Left kidney (tissue), 2 donors: ENCODE results near the gene CDH12. TPM values are rescaled to one million over a fixed set of nuclear protein-coding genes. Genes with fewer than 3 reads are reported as not detected.
A peak's percentile ranks its signal among the peaks of the same experiment; 100 is the strongest.

Experiments
- DNase-seq: peaks from one replicate; pipeline ENCODE4 v3.0.0-alpha.2; 2013
- polyA plus RNA-seq: library from polyadenylated mRNA; unstranded; fragments of 120-200 nt; gene quantifications from one replicate; pipeline ENCODE4 v1.2.1, GENCODE V29; 2013; ENCODE audit not compliant: insufficient read length

Gene CDH12
- polyA plus RNA-seq, 1 donor, result 7.5 TPM

DNA sequence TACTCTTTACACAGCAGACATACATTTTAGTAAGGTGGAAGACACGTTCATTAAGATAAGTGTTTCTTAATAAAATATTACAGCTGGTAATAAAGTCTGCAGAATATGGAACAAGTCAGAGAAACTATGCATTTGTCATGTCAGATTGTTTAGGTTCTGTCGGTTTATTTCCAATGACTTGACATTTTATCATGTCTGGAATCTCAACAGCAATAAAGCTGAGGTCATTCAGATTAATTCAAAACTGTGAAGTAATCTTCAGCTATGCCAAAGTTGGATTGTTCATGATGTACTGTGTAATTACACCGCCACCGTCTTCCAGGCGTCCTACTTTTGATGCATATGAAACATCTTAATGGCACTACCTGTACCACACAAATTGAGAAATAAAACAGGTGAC, 1032.6 kb downstream of the CDH12 start:
- no peak for DNase-seq

GRCh38 chr5:21818370-21818720, 1034.8 kb downstream of the CDH12 start:
- no peak for DNase-seq

- DNase-seq, result peak; percentile 10
Measured at GRCh38 chr5:21817668-21818369, 1035.3 kb downstream of the CDH12 start.

GRCh38 chr5:21810737-21811316, 1042.3 kb downstream of the CDH12 start:
- peak; percentile 15 for DNase-seq

GRCh38 chr5:21809611-21810010, 1043.5 kb downstream of the CDH12 start:
- DNase-seq, result no peak

- no peak for DNase-seq
Measured at GRCh38 chr5:21807953-21808352, 1045.2 kb downstream of the CDH12 start.

DNA sequence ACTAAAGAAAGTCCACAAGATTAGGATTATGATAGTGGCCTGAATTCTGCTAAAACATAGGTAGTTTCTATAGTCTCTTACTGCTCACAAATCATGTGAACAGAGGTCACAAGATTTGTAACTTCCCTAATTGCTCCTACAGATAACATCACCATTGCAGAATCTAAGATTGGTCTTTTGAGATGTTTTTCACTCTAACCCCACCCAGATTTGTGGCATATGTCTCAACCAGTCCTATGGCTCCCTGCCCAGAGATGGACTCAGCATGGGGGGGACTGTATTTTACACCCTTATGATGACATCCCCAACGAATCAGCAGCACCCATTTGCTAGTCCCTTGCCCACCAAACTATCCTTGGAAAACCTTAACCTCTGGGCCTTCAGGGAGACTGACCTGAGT, 1046.2 kb downstream of the CDH12 start:
- no peak for DNase-seq

- no peak for DNase-seq
Measured at GRCh38 chr5:21806271-21806670, 1046.9 kb downstream of the CDH12 start.

- peak; percentile 38 for DNase-seq
Measured at GRCh38 chr5:21802869-21803490, 1050.2 kb downstream of the CDH12 start.

DNA sequence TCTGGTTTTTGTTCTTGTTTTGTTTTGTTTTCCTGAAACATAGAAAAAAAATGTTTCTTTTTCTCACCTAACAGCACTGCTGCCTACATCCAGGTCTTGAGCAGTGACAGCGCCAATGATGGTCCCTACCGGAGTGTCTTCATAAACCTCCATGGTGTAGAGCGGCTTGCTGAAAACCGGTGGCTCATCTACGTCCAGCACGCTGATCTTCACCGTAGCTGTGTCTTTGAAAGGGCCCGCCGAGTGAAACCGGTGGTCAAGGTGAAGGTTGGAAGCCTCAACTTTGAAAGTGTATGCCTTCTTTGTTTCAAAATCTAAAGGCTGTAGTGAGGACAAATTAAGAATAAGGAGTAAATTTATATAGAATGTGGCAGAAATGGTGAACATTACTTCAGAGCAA, 1051.0 kb downstream of the CDH12 start:
- no peak for DNase-seq

- no peak for DNase-seq
Measured at GRCh38 chr5:21792748-21793147, 1060.4 kb downstream of the CDH12 start.

DNA sequence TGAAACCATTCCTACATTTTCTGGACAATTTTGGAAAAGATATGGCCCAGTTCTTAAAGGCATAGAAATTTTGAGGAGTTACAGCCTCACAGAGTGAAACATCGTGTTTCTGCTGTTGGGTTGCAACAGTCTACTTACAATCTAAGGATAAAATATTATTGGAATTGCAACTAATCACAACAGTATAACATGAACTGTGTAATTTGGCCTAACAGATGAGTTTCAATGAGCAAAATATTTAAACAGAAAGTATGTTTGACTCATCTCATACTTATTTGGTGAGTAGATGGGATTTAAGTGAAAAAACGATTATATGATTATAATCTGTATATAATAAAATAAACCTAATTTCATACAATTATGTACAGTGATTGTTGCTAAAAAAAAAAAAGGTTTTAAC, 1061.8 kb downstream of the CDH12 start:
- DNase-seq, result no peak

DNA sequence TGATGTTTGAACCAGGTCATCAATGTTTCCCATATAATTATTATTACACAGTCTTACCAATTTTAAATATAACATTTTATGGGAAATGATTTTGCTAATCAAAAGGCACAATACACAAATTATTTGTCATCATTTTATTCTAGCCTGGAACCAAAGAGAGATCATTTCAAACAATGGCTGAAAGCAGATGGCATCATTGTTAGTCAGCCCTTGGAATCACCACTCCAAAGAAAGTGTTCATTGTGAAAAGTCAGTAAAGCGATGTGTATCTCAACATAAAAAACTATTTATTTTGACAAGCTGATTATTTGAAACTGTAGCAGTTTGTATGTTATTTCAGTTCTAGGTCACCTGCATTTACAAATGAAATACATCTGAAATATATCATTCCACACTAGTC, 1068.7 kb downstream of the CDH12 start:
- DNase-seq, result no peak

DNA sequence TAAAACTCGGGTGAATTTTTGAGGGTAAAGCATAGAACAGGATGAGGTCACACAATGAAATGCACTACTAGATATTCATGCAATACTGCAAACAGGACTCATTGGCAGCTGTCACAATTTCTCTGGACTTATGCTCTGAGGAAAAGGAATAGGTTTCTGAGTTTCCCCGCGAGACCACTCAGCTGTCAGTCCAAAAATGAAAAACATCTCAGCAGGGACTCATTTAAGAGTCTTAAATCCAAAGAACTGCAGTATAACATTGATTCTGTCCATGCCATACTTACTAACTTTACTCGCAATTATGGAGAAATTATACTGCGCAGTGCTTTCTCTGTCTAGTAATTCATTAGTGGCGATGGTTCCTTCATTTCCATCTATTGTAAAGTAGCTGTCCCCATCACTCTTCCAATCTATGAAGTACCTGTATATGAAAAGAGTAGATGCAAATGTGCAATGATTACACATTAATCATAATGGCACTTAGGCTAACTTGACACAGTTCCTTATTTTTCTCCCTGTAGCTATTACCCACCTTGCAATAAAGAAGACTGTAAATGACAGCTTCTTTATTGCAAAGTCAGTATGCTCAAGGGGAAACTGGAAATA, 1070.0 kb downstream of the CDH12 start:
- no peak for DNase-seq

GRCh38 chr5:21776466-21776865, 1076.7 kb downstream of the CDH12 start:
- no peak for DNase-seq

- no peak for DNase-seq
Measured at GRCh38 chr5:21774801-21775200, 1078.3 kb downstream of the CDH12 start.

- DNase-seq, result no peak
Measured at GRCh38 chr5:21774281-21774680, 1078.9 kb downstream of the CDH12 start.

GRCh38 chr5:21773456-21773855, 1079.7 kb downstream of the CDH12 start:
- DNase-seq, result no peak

GRCh38 chr5:21765406-21765805, 1087.7 kb downstream of the CDH12 start:
- no peak for DNase-seq

GRCh38 chr5:21739096-21739495, 1114.0 kb downstream of the CDH12 start:
- no peak for DNase-seq

GRCh38 chr5:21723500-21723899, 1129.6 kb downstream of the CDH12 start:
- no peak for DNase-seq

DNA sequence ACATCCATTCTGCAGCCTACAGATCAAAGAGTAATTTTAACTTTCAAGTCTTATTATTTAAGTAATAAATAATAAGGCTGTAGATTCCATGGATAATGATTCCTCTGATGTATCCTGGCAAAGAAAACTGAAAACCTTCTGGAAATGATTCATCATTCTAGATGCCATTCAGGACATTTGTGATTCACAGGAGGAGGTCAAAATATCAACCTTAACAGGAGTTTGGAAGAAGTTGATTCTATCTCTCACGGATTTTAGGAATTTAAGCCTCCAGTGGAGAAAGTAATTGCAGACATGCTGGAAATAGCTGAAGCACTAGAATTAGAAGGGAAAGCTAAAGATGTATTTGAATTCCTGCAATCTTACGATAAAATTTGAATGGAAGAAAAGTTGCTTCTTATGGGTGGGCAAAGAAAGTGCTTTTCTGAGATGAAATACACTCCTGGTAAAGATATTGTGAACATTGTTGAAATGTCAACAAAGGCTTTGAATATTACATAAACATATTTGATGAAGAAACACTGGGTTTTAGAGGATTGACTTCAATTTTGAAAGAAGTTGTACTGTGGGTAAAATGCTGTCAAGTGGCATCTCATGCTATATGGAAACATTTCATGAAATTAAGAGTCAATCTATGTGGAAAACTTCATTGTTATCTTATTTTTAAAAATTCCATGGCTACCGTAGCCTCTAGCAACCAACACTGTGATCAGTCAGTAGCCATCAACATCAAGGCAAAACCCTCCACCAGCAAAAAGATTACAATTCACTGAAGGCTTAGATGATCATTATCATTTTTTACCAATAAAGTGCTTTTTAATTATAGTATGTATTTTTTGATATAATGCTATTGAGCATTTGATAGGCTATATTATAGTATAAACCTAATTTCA, 1141.0 kb downstream of the CDH12 start:
- DNase-seq, result no peak
